ENCODE data around the gene ASIP.

DNA sequence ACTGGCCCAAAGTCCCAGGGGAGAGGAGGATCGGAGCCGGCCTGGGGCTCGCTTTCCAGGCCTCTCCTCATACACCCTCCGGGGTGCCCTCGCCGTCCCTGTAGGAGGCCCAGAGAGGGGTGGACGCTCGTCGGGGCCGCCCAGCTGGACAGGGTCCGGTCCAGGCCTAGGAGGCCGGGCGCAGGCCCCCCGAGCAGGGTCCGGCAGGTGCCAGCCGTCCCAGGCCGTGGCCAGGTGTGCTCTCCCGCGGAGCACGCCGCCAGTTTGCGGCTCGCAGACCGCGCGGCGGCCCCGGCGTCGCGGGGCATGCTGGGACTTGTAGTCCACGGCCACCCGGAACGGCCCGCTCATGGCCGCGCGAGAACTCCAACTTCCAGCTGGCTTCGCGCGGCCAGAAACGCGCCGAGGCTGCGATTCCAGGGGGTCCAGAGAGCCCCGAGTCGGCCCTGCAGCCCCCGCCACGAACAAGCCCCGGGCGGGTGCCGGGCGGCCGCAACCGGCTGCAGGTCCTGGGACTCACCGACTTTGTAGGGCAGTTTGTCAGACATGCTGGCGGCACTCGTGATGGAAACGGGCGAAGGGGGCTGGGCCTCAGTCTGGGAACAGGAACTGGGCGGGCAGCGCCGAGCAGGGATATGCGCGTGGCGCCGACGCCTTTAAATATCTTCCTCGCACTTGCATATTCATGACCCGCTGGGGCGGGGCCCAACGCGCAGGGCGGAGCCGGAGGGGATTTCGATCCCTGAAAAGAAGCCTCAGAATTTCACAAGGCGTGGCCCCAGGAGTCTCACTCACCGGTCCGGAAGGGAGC is 61.7 kb downstream of the ASIP start, which contains the start of gene AHCY:
- TF ChIP-seq, protein P1, sequence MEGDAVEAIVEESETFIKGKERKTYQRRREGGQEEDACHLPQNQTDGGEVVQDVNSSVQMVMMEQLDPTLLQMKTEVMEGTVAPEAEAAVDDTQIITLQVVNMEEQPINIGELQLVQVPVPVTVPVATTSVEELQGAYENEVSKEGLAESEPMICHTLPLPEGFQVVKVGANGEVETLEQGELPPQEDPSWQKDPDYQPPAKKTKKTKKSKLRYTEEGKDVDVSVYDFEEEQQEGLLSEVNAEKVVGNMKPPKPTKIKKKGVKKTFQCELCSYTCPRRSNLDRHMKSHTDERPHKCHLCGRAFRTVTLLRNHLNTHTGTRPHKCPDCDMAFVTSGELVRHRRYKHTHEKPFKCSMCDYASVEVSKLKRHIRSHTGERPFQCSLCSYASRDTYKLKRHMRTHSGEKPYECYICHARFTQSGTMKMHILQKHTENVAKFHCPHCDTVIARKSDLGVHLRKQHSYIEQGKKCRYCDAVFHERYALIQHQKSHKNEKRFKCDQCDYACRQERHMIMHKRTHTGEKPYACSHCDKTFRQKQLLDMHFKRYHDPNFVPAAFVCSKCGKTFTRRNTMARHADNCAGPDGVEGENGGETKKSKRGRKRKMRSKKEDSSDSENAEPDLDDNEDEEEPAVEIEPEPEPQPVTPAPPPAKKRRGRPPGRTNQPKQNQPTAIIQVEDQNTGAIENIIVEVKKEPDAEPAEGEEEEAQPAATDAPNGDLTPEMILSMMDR (IDR thresholded peaks at IDR 0.05; ENCODE audit: low read depth, low read length, poor library complexity, severe bottlenecking), result no peak
- TF ChIP-seq EZH2phosphoT487 (IDR thresholded peaks at IDR 0.05; ENCODE audit: borderline replicate concordance, low read length), result no peak

Data from DOHH2 (cell line).